K562 (cell line): ENCODE measurements around the gene PDE4A.

Experiments used
- ARID3A ChIP-seq: IDR thresholded peaks from 2 replicates; pipeline ENCODE4 v1.6.1; 2012; ENCODE audit warnings: low read depth, low read length, improper control_type of control experiment, borderline replicate concordance
- MTA3 ChIP-seq: fragments of 450-650 bp; formaldehyde crosslinking; IDR thresholded peaks from 2 replicates; pipeline ENCODE4 v1.6.1; 2017; ENCODE audit warnings: mild to moderate bottlenecking, borderline replicate concordance
- REST ChIP-seq, 2 experiments: fragments of 450-650 bp; formaldehyde crosslinking in 1 of 2; IDR thresholded peaks; 2 replicates each; pipeline versions ENCODE4 v1.4.0 to v1.6.1; 2014 to 2020; ENCODE audit warnings: mild to moderate bottlenecking in 2 of 2, borderline replicate concordance in 1 of 2, low read depth in 1 of 2
- SP1 ChIP-seq: sonication (generic); formaldehyde crosslinking; IDR thresholded peaks from 2 replicates; pipeline ENCODE4 v1.8.1; 2022; ENCODE audit warnings: mild to moderate bottlenecking, missing genetic modification reagents

GRCh38 chr19:10491472-10492047 is 71.2 kb downstream of the PDE4A start:
- TF ChIP-seq REST (IDR thresholded peaks at IDR 0.05; ENCODE audit: borderline replicate concordance) (no peak), REST (CRISPR knock-in tag; IDR thresholded peaks at IDR 0.05; ENCODE audit: low read depth) (no peak), SP1 (no peak), ARID3A (no peak), MTA3 (no peak)
